GM12878 (cell line): ENCODE measurements around the gene SUMF1. TPM values are rescaled to one million over a fixed set of nuclear protein-coding genes. Genes with fewer than 3 reads are reported as not detected.

Experiments used
- ATAC-seq: fragments of 200-7000 bp; cut with Tn5 transposase; 3 replicates; pipeline ENCODE4 v1.9.1; 2020; ENCODE audit warnings: mild to moderate bottlenecking, moderate library complexity
- BruUV-seq: library from RNA; stranded (reverse); fragments of 400-500 nt; replicated peaks from 2 replicates; lab custom pipeline; 2021; lab: Mats Ljungman, UMichigan
- CTCF ChIA-PET: fragments of 300-600 bp; sonication (Branson Sonifier 250); formaldehyde crosslinking; extraction: SDS; loops from one replicate; lab custom pipeline; 2021; ENCODE audit warnings: inconsistent platforms; lab: Yijun Ruan, JAX
- POLR2A ChIA-PET: fragments of 350-600 bp; formaldehyde crosslinking; extraction: SDS; loops from one replicate; lab custom pipeline; 2021; ENCODE audit warnings: inconsistent platforms; lab: Charles Lee
- RAD21 ChIA-PET: fragments of 300-600 bp; sonication (Branson Sonifier 250); formaldehyde crosslinking; loops from one replicate; lab custom pipeline; 2023; ENCODE audit warnings: antibody characterized with exemption; ENCODE audit not compliant: unreplicated experiment; lab: Charles Lee
- SMC1A ChIA-PET: fragments of 300-600 bp; sonication (Branson Sonifier 250); formaldehyde crosslinking; loops from one replicate; lab custom pipeline; 2023; ENCODE audit not compliant: unreplicated experiment, uncharacterized antibody; lab: Charles Lee
- DNase-seq: peaks from one replicate; pipeline ENCODE4 v3.0.0-alpha.2; 2011; ENCODE audit warnings: low read depth, low spot score
- FAIRE-seq: peaks from 3 replicates; lab custom pipeline; 2011; peaks lifted over from hg19 to GRCh38; lab: Jason Lieb, UNC
- H2AFZ ChIP-seq: 2 replicates; pipeline ENCODE4 v1.6.0; 2011; ENCODE audit warnings: low read depth, low read length, control low read depth; ENCODE audit not compliant: control insufficient read depth
- H3K27ac ChIP-seq: 2 replicates; pipeline ENCODE4 v1.5.1; 2011; ENCODE audit warnings: control low read depth; ENCODE audit not compliant: control insufficient read depth, insufficient read depth
- H3K27me3 ChIP-seq, 2 experiments: replicated peaks in 1 of 2; 2 replicates each; pipeline versions ENCODE4 v1.6.0 to v1.6.1; 2011; ENCODE audit warnings: low read length in 1 of 2; ENCODE audit not compliant: control insufficient read depth in 2 of 2, insufficient read depth in 2 of 2
- H3K36me3 ChIP-seq, 2 experiments: 2 replicates each; pipeline ENCODE4 v1.5.1; 2011; ENCODE audit warnings: low read length in 1 of 2; ENCODE audit not compliant: control insufficient read depth in 2 of 2, insufficient read depth in 2 of 2
- H3K4me1 ChIP-seq: 2 replicates; pipeline ENCODE4 v1.6.1; 2011; ENCODE audit warnings: mild to moderate bottlenecking, low read length, moderate library complexity, mixed read lengths; ENCODE audit not compliant: control insufficient read depth, insufficient read depth
- H3K4me2 ChIP-seq: 2 replicates; pipeline ENCODE4 v1.6.0; 2011; ENCODE audit warnings: control low read depth; ENCODE audit not compliant: control insufficient read depth, insufficient read depth
- H3K4me3 ChIP-seq: fragments of 200-600 bp; sonication (generic); 2 replicates; pipeline ENCODE4 v1.5.1; 2016
- H3K79me2 ChIP-seq: 2 replicates; pipeline ENCODE4 v1.6.0; 2011; ENCODE audit warnings: low read length; ENCODE audit not compliant: control insufficient read depth, insufficient read depth
- H3K9ac ChIP-seq: 2 replicates; pipeline ENCODE4 v1.8.0; 2011; ENCODE audit warnings: low read length, control low read depth, mixed read lengths; ENCODE audit not compliant: control insufficient read depth, insufficient read depth
- H3K9me3 ChIP-seq: replicated peaks from 3 replicates; pipeline ENCODE4 v1.5.1; 2011; ENCODE audit warnings: mild to moderate bottlenecking, low read length; ENCODE audit not compliant: control insufficient read depth, insufficient read depth
- H4K20me1 ChIP-seq: 2 replicates; pipeline ENCODE4 v1.6.0; 2011; ENCODE audit not compliant: control insufficient read depth, insufficient read depth
- ATF3 ChIP-seq: IDR thresholded peaks from 2 replicates; pipeline ENCODE4 v1.6.1; 2011; ENCODE audit warnings: low read depth, mild to moderate bottlenecking, low read length, moderate library complexity, borderline replicate concordance; ENCODE audit errors: extremely low read depth
- CEBPB ChIP-seq, 2 experiments: fragments of 150-350 bp in 1 of 2; IDR thresholded peaks; 2 replicates each; pipeline ENCODE4 v1.6.1; 2012 to 2014; ENCODE audit warnings: low read depth in 2 of 2, low read length in 2 of 2, borderline replicate concordance in 1 of 2, inconsistent platforms in 1 of 2
- ETV6 ChIP-seq, 2 experiments: fragments of 450-650 bp in 1 of 2; IDR thresholded peaks in 1 of 2; conservative IDR thresholded peaks in 1 of 2; 2 replicates each; pipeline ENCODE4 v1.6.1; 2014; ENCODE audit warnings: antibody characterized with exemption in 1 of 2, borderline replicate concordance in 1 of 2, low read depth in 1 of 2, mild to moderate bottlenecking in 1 of 2, moderate library complexity in 1 of 2
- FOXM1 ChIP-seq: IDR thresholded peaks from 2 replicates; pipeline ENCODE4 v1.6.1; 2012; ENCODE audit warnings: low read depth, mild to moderate bottlenecking, inconsistent platforms, low read length, moderate library complexity
- HDGF ChIP-seq: fragments of 450-650 bp; IDR thresholded peaks from 2 replicates; pipeline ENCODE4 v1.6.1; 2016; ENCODE audit warnings: antibody characterized with exemption
- RAD21 ChIP-seq: IDR thresholded peaks from 2 replicates; pipeline ENCODE4 v1.6.1; 2011; ENCODE audit warnings: mild to moderate bottlenecking, low read depth, low read length, moderate library complexity; ENCODE audit not compliant: insufficient read depth
- SMAD5 ChIP-seq: IDR thresholded peaks from 2 replicates; pipeline ENCODE4 v1.6.1; 2016; ENCODE audit warnings: antibody characterized with exemption, low read depth
- WGBS: methylation state at CpG from one replicate; pipeline ENCODE4 v1.1.6; 2016; ENCODE audit warnings: low lambda C conversion rate; ENCODE audit not compliant: insufficient replicate concordance, insufficient coverage; ENCODE audit errors: missing lambda C conversion rate; 5-methylcytosine and 5-hydroxymethylcytosine counted together
- in situ Hi-C: fragments of 300-500 bp; cut with MboI; formaldehyde crosslinking; loops from 9 replicates; pipeline ENCODE4 v1.14.3; 2018; ENCODE audit warnings: mixed read lengths
- intact Hi-C: fragments of 100-400 bp; cut with micrococcal nuclease; formaldehyde crosslinking; loops from one replicate; pipeline ENCODE4 v1.14.2; 2022; ENCODE audit not compliant: unreplicated experiment
- polyA plus RNA-seq, 11 experiments: library from polyadenylated mRNA; depleted of rRNA in 4 of 11; unstranded in 6 of 11; stranded (reverse) in 5 of 11; fragments of >200 nt; fragmentation: Nextera tagmentation in 4 of 11; fragmentation: Illumina TruSeq in 1 of 11; extraction: Ambion mirVana in 4 of 11; extraction: Trizol in 1 of 11; gene quantifications; 1 replicate in 1 of 11; 2 replicates in 10 of 11; pipeline versions ENCODE4 v1.2.1 to v1.2.3, GENCODE V29; 2011 to 2016; ENCODE audit warnings: inconsistent platforms in 2 of 11, missing spikeins in 2 of 11, low read depth in 1 of 11
- total RNA-seq, 4 experiments: library from RNA; depleted of rRNA in 3 of 4; stranded (reverse); fragments of >200 nt in 3 of 4; fragmentation: Illumina TruSeq in 1 of 4; extraction: Trizol in 1 of 4; gene quantifications; 2 replicates each; pipeline versions ENCODE4 v1.2.1 to v1.2.3, GENCODE V29; 2013 to 2021

The SUMF1 gene
- total and polyA plus RNA-seq, 10 of the 15 experiments (the other 5 are each of a cell fraction or from before 2014, with no cell fraction given) = 3.2 to 14.3 (median 8.5) TPM

- no TSS peak for BruUV-seq
- CTCF ChIA-PET = interaction anchor here (0.9 to 1.1 kb wide), 2 partner anchors 52 to 235 kb away, joined by 3 read pairs; no protein-coding TSS in a partner anchor
- in situ Hi-C loops (no loop called here), intact Hi-C loops (no loop called here)
- RAD21 ChIA-PET = no interaction called here
- no peak for TF ChIP-seq RAD21
- no peak for TF ChIP-seq FOXM1
- TF ChIP-seq ETV6 (conservative IDR thresholded peaks at IDR 0.05 in 1 of 2, IDR thresholded peaks at IDR 0.05 in 1 of 2; ENCODE audit: borderline replicate concordance in 1 of 2, low read depth in 1 of 2) = no peak
- TF ChIP-seq SMAD5 = no peak
- no peak for TF ChIP-seq HDGF
- no peak for TF ChIP-seq CEBPB (IDR thresholded peaks at IDR 0.05; ENCODE audit: borderline replicate concordance in 1 of 2, low read depth in 2 of 2, low read length in 2 of 2)
- TF ChIP-seq ATF3 = no peak
- Histone ChIP-seq H4K20me1 (no peaks in the 10 kb centered on the region), H3K36me3 (no peaks in the 10 kb centered on the region), H3K4me3 (no peak overlapping the region), H3K4me2 (no peak overlapping the region), H3K9ac (no peak overlapping the region), H3K27ac (no peak overlapping the region), H3K79me2 (no peaks in the 10 kb centered on the region), H3K4me1 (no peaks in the 10 kb centered on the region), H3K9me3 (no peaks in the 10 kb centered on the region), H2AFZ (no peak overlapping the region), H3K27me3 (no peaks in the 10 kb centered on the region)
- DNase-seq (no peak), FAIRE-seq (no peak), ATAC-seq (no peak)
- 84% methylated on average over 4 of the region's 4 CpGs for WGBS
- POLR2A ChIA-PET = interaction anchor here (0.9 to 1.0 kb wide), 2 partner anchors 11 to 27 kb away, joined by 4 read pairs; no protein-coding TSS in a partner anchor
- SMC1A ChIA-PET = interaction anchor here (0.7 to 1.8 kb wide), 7 partner anchors 23 to 110 kb away, joined by 3 to 7 read pairs (median 4); no protein-coding TSS in a partner anchor
Observed at GRCh38 chr3:4398120-4398940, 68.7 kb downstream of the SUMF1 start.
